Measurements from ENCODE around the gene PIM1.
A peak's percentile ranks its signal among the peaks of the same experiment; 100 is the strongest.

PIM1 gene

DNA sequence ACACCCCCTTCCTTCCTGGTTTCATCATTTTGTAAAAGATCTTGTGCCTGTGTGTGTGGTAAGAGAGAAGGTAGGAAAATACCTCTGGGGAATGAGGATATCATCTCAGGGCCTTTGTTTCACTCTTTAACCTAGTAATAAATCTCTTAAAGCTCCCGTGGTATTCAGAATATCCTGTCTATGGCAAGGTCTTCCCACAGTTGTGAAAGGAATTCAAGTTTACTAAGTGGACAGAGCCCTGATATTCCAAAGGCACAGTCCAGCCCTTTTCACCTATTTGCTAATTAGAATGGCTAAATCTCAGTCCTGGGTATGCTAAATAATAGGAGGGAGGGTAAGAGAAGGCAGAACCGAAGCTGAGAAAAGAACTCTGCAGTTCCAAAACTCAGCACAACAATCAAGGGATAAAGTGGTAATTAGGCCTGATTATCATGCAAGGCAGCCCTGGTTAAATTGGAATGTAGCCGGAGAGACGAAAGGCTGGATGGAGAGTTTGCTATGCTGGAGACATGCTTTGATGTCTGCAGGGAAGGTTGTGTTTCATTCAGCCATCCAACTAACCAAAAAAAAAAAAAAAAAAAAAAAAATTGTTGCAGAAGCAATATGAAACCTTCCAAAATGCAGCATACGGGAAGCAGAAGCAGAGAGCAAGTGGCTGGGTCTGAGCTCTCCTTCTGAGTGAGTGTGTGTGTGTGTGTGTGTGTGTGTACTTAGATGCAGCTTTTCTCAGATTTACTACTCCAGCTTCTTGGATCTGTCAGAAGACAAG, 28.5 kb upstream of the PIM1 start:
- no peak overlapping the region for H3K4me3 ChIP-seq (ENCODE audit: low read depth, low read length)

GRCh38 chr6:37142050-37142614, 27.8 kb upstream of the PIM1 start:
- H3K9me3 ChIP-seq (ENCODE audit: severe bottlenecking), result no peaks in the 10 kb centered on the region
- H3K36me3 ChIP-seq, result no peaks in the 10 kb centered on the region
- no peak overlapping the region for H3K27ac ChIP-seq
- TF ChIP-seq CTCF (IDR thresholded peaks at IDR 0.05; ENCODE audit: low read depth, low read length), result no peak
- H3K4me3 ChIP-seq (ENCODE audit: low read depth, low read length), result no peak overlapping the region
- peak; percentile 52 for DNase-seq
- no peaks in the 10 kb centered on the region for H3K27me3 ChIP-seq (ENCODE audit: insufficient read depth, low read depth, severe bottlenecking)

More for the DNA sequence above, 28.5 kb upstream of the PIM1 start:
- no peak for TF ChIP-seq CTCF (IDR thresholded peaks at IDR 0.05; ENCODE audit: low read depth, low read length)
- H3K27me3 ChIP-seq (ENCODE audit: insufficient read depth, low read depth, severe bottlenecking), result no peaks in the 10 kb centered on the region
- no peaks in the 10 kb centered on the region for H3K9me3 ChIP-seq (ENCODE audit: severe bottlenecking)
- peak; percentile 57 for DNase-seq
- H3K36me3 ChIP-seq, result no peaks in the 10 kb centered on the region
- no peak overlapping the region for H3K27ac ChIP-seq

GRCh38 chr6:37143585-37143984, 26.4 kb upstream of the PIM1 start:
- H3K4me3 ChIP-seq (ENCODE audit: low read depth, low read length), result no peak overlapping the region
- TF ChIP-seq CTCF (IDR thresholded peaks at IDR 0.05; ENCODE audit: low read depth, low read length), result no peak
- DNase-seq, result no peak
- H3K36me3 ChIP-seq, result no peaks in the 10 kb centered on the region
- H3K27me3 ChIP-seq (ENCODE audit: insufficient read depth, low read depth, severe bottlenecking), result no peaks in the 10 kb centered on the region
- no peak overlapping the region for H3K27ac ChIP-seq
- H3K9me3 ChIP-seq (ENCODE audit: severe bottlenecking), result no peaks in the 10 kb centered on the region

- no peak for TF ChIP-seq CTCF (IDR thresholded peaks at IDR 0.05; ENCODE audit: low read depth, low read length)
- no peak overlapping the region for H3K27ac ChIP-seq
- no peaks in the 10 kb centered on the region for H3K36me3 ChIP-seq
- H3K4me3 ChIP-seq (ENCODE audit: low read depth, low read length), result no peak overlapping the region
- no peak for DNase-seq
- no peaks in the 10 kb centered on the region for H3K27me3 ChIP-seq (ENCODE audit: insufficient read depth, low read depth, severe bottlenecking)
- no peaks in the 10 kb centered on the region for H3K9me3 ChIP-seq (ENCODE audit: severe bottlenecking)
These were observed 24.5 kb upstream of the PIM1 start for GRCh38 chr6:37145443-37145842.

- Histone ChIP-seq H3K4me3 (ENCODE audit: low read depth, low read length) (no peak overlapping the region), H3K36me3 (no peaks in the 10 kb centered on the region), H3K9me3 (ENCODE audit: severe bottlenecking) (no peaks in the 10 kb centered on the region), H3K27me3 (ENCODE audit: insufficient read depth, low read depth, severe bottlenecking) (no peaks in the 10 kb centered on the region), H3K27ac (no peak overlapping the region)
- no peak for TF ChIP-seq CTCF (IDR thresholded peaks at IDR 0.05; ENCODE audit: low read depth, low read length)
- DNase-seq, result no peak
These were observed 23.2 kb upstream of the PIM1 start for GRCh38 chr6:37146735-37147157.

All from WERI-Rb-1 (cell line).